ENCODE results near the gene ESRRA. TPM values are rescaled to one million over a fixed set of nuclear protein-coding genes. Genes with fewer than 3 reads are reported as not detected.

Gene ESRRA
- total and polyA plus RNA-seq, 2 of the 4 experiments (the other 2 are of a cell fraction) = 10.2 to 15.0 TPM

DNA sequence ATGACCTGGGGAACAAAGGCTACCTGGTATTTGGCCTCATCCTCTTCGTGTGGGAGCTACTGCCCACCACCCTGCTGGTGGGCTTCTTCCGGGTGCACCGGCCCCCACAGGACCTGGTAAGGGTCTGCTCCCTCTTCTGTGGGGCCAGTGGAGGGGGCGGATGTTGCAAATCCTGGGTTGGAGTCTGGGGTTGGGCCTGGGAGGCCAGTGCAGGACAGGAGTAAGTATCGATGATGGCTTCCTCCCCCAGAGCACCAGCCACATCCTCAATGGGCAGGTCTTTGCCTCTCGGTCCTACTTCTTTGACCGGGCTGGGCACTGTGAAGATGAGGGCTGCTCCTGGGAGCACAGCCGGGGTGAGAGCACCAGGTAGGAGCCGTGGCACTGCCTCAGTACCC is 17.0 kb upstream of the ESRRA start:
- no peak for DNase-seq
- ChIA-PET CTCF (no interaction called here), POLR2A (ENCODE audit: unreplicated experiment) (no interaction called here)
- H2BK20ac ChIP-seq (ENCODE audit: low read depth, low read length) = no peak overlapping the region
- H3K4me2 ChIP-seq (ENCODE audit: low read depth, low read length) = no peak overlapping the region
- H2BK15ac ChIP-seq (ENCODE audit: low read depth, low read length) = no peak overlapping the region
- H3K23ac ChIP-seq (ENCODE audit: low read depth, low read length) = no peak overlapping the region
- intact Hi-C loops (cut with micrococcal nuclease) (no loop called here), dilution Hi-C loops (cut with HindIII; ENCODE audit: low sequenced_read_pairs, unreplicated experiment) (no loop called here), in situ Hi-C loops (cut with MboI; ENCODE audit: low sequenced_read_pairs) (no loop called here)
- H3K18ac ChIP-seq (ENCODE audit: low read depth, low read length) = no peak overlapping the region
- H4K20me1 ChIP-seq (ENCODE audit: insufficient read depth, low read length) = peaks cover 5% of the 10 kb centered on the region; the same call in 1 of the 2 replicates
- H3K27ac ChIP-seq (ENCODE audit: insufficient read depth, low read length) = no peak overlapping the region
- H4K5ac ChIP-seq (ENCODE audit: low read depth, low read length) = no peak overlapping the region
- H2AFZ ChIP-seq (replicated peaks; ENCODE audit: low read length, poor library complexity) = no peak overlapping the region
- ATAC-seq (ENCODE audit: low read depth) = no peak
- no peak overlapping the region for H3K14ac ChIP-seq (replicated peaks; ENCODE audit: low read depth, low read length)
- no peak overlapping the region for H2BK120ac ChIP-seq (ENCODE audit: low read depth, low read length)
- TF ChIP-seq FOS (IDR thresholded peaks at IDR 0.05; ENCODE audit: low read depth, low read length) (no peak), RCOR1 (IDR thresholded peaks at IDR 0.05; ENCODE audit: insufficient replicate concordance, low read length) (no peak), RAD21 (IDR thresholded peaks at IDR 0.05; ENCODE audit: low read length) (no peak), RFX5 (IDR thresholded peaks at IDR 0.05; ENCODE audit: low read depth, low read length) (no peak), NFE2L2 (IDR thresholded peaks at IDR 0.05; ENCODE audit: low read depth, low read length) (no peak), CEBPB (IDR thresholded peaks at IDR 0.05; ENCODE audit: low read depth, low read length) (no peak), CHD1 (IDR thresholded peaks at IDR 0.05; ENCODE audit: low read depth, low read length) (no peak), MXI1 (IDR thresholded peaks at IDR 0.05; ENCODE audit: borderline replicate concordance, low read depth, low read length) (no peak), SMC3 (IDR thresholded peaks at IDR 0.05; ENCODE audit: low read depth, low read length) (no peak), MAFK (IDR thresholded peaks at IDR 0.05; ENCODE audit: low read depth, low read length) (no peak), BHLHE40 (IDR thresholded peaks at IDR 0.05; ENCODE audit: low read depth, low read length) (no peak), MAZ (IDR thresholded peaks at IDR 0.05; ENCODE audit: borderline replicate concordance, low read depth, low read length) (no peak), POLR2A (IDR thresholded peaks at IDR 0.05; ENCODE audit: low read depth, low read length) (no peak)
- TF ChIP-seq, protein P1, sequence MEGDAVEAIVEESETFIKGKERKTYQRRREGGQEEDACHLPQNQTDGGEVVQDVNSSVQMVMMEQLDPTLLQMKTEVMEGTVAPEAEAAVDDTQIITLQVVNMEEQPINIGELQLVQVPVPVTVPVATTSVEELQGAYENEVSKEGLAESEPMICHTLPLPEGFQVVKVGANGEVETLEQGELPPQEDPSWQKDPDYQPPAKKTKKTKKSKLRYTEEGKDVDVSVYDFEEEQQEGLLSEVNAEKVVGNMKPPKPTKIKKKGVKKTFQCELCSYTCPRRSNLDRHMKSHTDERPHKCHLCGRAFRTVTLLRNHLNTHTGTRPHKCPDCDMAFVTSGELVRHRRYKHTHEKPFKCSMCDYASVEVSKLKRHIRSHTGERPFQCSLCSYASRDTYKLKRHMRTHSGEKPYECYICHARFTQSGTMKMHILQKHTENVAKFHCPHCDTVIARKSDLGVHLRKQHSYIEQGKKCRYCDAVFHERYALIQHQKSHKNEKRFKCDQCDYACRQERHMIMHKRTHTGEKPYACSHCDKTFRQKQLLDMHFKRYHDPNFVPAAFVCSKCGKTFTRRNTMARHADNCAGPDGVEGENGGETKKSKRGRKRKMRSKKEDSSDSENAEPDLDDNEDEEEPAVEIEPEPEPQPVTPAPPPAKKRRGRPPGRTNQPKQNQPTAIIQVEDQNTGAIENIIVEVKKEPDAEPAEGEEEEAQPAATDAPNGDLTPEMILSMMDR (conservative IDR thresholded peaks at IDR 0.05; ENCODE audit: low read depth, low read length) = no peak
- TF ChIP-seq, protein P2, sequence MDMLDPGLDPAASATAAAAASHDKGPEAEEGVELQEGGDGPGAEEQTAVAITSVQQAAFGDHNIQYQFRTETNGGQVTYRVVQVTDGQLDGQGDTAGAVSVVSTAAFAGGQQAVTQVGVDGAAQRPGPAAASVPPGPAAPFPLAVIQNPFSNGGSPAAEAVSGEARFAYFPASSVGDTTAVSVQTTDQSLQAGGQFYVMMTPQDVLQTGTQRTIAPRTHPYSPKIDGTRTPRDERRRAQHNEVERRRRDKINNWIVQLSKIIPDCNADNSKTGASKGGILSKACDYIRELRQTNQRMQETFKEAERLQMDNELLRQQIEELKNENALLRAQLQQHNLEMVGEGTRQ (IDR thresholded peaks at IDR 0.05; ENCODE audit: low read depth, low read length) = no peak
- TF ChIP-seq, protein P3, sequence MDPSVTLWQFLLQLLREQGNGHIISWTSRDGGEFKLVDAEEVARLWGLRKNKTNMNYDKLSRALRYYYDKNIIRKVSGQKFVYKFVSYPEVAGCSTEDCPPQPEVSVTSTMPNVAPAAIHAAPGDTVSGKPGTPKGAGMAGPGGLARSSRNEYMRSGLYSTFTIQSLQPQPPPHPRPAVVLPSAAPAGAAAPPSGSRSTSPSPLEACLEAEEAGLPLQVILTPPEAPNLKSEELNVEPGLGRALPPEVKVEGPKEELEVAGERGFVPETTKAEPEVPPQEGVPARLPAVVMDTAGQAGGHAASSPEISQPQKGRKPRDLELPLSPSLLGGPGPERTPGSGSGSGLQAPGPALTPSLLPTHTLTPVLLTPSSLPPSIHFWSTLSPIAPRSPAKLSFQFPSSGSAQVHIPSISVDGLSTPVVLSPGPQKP (IDR thresholded peaks at IDR 0.05; ENCODE audit: borderline replicate concordance, low read depth, low read length) = no peak
- H3K27me3 ChIP-seq (ENCODE audit: control insufficient read depth, insufficient read depth, low read length) = peaks cover 33% of the 10 kb centered on the region
- BruUV-seq (replicated peaks) = no TSS peak
- H3K56ac ChIP-seq (ENCODE audit: extremely low read depth, insufficient read depth, low read length) = no peak overlapping the region
- no peaks in the 10 kb centered on the region for H3K9me3 ChIP-seq (ENCODE audit: control insufficient read depth, insufficient read depth, low read length)
- H2AK5ac ChIP-seq (ENCODE audit: low read depth, low read length) = no peak overlapping the region
- no peak overlapping the region for H4K91ac ChIP-seq (ENCODE audit: insufficient read depth, low read depth, low read length)
- peaks cover 11% of the 10 kb centered on the region for H3K4me1 ChIP-seq (ENCODE audit: control insufficient read depth, insufficient read depth, low read length)
- H3K4me3 ChIP-seq (ENCODE audit: insufficient read depth, low read depth, low read length) = no peak overlapping the region
- no peak overlapping the region for H4K8ac ChIP-seq (ENCODE audit: low read depth in 2 of 2, low read length in 2 of 2)
- no peak overlapping the region for H3K9ac ChIP-seq (ENCODE audit: low read depth, low read length)
- H3K4ac ChIP-seq (ENCODE audit: low read depth, low read length) = no peak overlapping the region
- H3K36me3 ChIP-seq (ENCODE audit: control insufficient read depth, insufficient read depth, low read length) = no peaks in the 10 kb centered on the region
- no peak overlapping the region for H2AK9ac ChIP-seq (replicated peaks; ENCODE audit: low read depth, low read length, poor library complexity)
- H2BK5ac ChIP-seq (ENCODE audit: low read depth, low read length, poor library complexity, severe bottlenecking) = no peak overlapping the region
- 100% methylated on average over 1 of the region's 9 CpGs; no CpG with 5 or more reads in 1 of the 2 experiments for WGBS, 2 experiments (ENCODE audit: extremely low coverage in 2 of 2, insufficient read length in 1 of 2)
- peaks cover 1% of the 10 kb centered on the region; the same call in 1 of the 2 replicates for H3K9me1 ChIP-seq (ENCODE audit: insufficient read depth, low read length)
- H3K79me1 ChIP-seq (ENCODE audit: low read depth in 1 of 2, low read length in 2 of 2) = peaks cover 13 to 25% of the 10 kb centered on the region in 2 experiments

Measured in IMR-90 (cell line).